GM21526 (cell line): ENCODE results near the gene ADGRG6.
"Not testable (repeated sequence)": the region's sequence is repeated elsewhere in the genome, so short reads cannot be mapped to it uniquely, and the experiment has no call there.

Source experiments
- ATAC-seq: cut with Tn5 transposase; IDR thresholded peaks from one replicate; pipeline ENCODE4 v1.9.1; 2021; ENCODE audit warnings: moderate library complexity; ENCODE audit not compliant: unreplicated experiment, low FRiP score

ADGRG6 gene

DNA sequence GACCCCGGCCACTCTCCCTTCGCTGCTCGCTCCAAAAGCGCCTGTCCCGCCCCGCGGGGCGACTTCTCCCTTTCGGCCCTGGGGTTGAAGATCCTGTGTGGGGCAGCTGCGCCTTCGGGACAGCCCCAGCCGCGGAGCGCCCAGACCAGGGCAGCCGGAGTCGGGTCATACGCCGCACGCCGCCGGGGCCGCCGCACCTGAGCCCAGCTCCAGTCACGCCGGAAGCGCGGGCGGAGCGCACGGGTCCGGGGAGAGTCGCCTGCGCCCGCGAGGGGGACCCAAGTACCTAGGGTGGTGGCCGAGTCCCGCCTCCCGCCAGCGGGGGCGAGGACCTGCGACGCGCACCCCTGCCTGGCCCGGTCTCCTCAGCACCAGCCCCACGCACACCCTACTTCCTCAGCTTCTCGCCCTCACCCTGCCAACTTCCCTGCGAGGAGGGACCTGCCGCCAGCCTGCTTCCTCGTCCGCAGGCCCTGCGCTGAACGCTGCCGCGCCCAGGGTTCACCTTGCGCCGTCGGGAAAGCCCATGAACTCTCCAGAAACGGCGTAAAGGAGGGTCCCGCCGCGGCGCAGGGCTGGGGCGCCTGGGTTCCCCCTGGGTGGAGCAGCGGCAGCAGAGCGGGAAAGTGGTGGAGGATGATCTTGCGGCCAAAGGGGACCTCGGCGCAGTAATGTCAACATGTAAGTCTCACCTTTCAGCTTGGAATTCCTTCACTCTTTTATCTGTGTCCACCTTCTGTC is at the start of gene ADGRG6:
Gene ADGRG6 (plus strand): TSS at position 357 of the 741 bp plus-strand sequence. CDS start 323 bp downstream, at position 680.
- peak; percentile 94 for ATAC-seq

DNA sequence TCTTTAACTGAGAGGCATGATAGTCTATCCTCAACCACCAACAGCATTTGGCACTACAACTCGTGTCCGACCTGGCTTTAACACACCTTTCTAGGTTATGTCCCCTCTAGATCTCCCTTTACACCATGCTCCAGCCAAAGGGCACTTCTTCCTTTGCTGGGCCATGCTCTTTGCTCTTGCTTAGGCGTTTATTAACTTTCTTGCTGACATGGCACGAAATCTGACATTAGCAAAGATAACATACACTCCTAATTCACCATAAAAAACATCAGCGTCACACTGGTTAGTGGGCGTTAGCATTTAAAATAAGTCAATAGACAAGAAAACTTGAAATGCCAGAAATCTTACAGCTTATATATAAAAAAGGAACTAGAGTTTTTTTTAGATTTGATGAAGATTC is 47.3 kb upstream of the ADGRG6 start:
- no peak for ATAC-seq

DNA sequence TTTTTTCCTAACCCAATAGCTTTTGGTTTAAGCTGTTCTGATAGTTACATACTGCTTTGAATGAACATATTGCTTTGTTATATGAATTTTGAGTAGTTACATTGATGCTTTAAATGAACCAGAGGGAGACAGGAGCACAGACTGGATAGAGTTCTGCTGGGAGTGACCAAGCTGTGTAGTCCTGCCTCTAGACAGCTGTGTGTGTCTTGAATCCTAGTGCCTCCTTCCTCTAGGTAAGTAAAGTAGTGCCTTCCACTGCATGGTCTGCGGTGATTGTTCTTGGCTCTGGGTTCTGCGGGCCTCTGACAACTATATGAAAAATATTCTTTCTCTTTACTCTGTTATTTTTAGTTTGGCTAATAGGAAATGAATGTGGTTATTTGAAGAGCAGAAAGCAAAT is 46.0 kb upstream of the ADGRG6 start:
- ATAC-seq: no peak

DNA sequence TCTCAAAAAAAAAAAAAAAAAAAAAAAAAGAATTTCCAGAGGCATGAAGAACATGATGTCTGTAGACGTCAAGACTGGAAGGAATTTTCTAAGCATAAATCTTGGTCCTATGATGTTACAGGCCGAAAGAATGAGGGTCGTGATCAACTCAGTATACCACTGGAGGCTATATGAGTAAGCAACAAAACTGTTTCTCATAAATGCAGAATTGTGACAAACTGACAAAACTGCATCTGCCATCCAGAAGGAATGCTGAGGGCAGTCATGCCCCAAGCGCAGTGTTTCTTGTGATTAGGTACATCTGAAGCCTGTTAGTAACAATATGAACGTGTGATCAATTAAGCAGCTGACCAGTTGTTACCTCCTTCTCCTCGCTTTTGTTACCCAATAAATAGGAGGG is 43.5 kb upstream of the ADGRG6 start:
- ATAC-seq: no peak

DNA sequence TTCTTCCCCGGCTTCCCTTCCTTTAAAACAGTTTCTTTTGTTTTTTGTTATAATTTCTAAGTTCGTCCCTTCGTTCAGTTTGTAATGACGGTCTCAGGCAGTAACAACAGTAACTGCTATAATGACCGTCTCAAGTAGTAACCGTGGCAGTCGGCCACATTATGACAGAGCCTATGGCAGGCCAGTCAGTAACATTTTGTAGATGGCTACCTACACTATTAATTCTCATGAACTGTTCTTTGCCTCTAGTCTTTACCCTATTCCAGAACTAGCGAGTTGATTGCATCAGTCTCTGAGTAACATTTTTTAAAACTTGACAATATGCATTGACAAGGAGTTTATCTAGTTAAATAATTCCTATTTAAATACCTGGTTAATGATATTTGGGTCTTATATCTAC is 43.0 kb upstream of the ADGRG6 start:
- ATAC-seq: no peak

DNA sequence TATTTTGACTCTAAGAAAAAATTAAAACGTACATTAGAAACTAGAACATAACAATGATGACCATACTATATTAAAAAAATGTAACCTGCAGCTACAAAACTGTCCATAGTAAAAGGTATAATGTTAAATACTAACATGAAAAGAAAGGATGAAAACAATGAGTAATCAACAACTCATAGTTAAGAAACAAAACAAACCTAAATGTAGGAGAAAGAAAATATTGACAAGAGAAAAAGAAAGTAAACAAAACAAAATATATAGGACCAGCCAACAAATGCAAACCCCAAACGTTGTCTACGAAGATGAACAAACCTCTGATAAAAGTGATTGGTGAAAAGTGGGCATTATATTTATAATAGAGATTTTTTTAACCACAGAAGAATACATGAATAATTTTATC is 41.1 kb upstream of the ADGRG6 start:
- no peak for ATAC-seq

DNA sequence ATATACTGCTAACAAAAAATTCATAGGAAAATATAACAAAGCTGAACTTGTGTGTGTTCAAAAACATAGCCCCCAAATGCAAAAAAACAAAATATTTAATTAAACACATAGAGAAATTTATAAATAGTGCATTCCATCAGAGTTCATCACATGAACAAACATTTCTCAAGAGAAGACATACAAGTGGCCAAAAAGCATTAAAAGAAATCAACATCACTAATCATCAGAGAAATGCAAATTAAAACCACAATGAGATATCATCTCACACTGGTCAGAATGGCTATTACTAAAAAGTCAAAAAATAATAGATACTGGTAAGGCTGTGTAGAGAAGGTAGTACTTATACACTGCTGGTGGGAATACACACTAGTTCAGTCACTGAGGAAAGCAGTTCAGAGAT is 39.6 kb upstream of the ADGRG6 start:
- ATAC-seq: no peak

DNA sequence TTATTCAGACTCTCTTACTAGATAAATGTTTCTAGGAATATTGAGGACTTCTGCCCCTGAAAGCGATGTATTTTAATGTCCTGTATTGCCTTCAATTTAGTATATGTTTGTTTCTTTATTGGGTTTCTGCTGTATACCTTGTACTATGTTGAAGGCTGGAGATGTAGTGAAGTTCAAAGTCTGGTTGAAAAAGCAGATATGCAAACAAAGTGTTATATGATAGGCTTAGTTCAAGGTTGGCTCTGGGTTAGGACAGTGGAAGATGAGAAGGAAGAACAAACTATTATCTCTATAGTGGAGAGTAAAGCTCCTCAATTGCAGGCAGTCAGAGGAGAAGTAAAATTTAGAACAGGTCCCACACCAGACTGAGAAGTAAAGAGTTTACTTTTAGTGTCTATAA is 36.3 kb upstream of the ADGRG6 start:
- no peak for ATAC-seq

DNA sequence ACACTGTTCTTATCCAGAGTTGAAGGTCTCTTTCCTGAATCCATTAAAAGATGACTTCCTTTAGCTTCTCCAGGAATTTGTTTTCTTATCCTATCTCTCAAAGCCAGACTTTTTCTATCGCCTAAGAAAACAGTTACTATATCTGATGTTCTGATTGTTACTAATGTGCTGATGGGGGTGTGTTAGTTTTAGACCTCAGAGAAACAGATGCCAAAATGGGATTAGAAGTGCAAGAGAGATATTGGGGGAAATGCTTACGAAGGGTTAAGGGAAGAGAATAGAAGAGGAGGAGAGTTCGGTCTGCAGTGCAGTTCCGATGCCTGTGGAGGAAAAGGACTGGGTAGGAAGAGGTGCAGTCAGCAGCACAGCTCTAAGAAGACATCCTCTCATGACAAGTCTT is 35.7 kb upstream of the ADGRG6 start:
- ATAC-seq: no peak

DNA sequence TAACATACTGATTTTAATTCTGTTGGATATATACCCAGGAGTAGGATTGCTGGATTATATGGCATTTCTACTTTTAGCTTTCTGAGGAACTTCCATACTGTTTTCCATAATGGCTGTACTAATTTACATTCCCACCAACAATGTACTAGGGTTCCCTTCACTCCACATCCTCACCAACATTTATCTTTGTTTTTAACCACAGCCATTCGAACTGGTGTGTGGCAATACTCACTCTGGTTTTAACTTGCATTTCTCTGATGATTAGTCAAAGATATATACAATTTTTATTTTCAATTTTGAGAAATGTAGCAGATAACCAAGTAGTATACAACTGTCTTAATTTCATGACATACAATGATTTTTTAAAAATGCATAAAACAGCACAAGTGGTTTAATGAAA is 30.3 kb upstream of the ADGRG6 start:
- no peak for ATAC-seq

DNA sequence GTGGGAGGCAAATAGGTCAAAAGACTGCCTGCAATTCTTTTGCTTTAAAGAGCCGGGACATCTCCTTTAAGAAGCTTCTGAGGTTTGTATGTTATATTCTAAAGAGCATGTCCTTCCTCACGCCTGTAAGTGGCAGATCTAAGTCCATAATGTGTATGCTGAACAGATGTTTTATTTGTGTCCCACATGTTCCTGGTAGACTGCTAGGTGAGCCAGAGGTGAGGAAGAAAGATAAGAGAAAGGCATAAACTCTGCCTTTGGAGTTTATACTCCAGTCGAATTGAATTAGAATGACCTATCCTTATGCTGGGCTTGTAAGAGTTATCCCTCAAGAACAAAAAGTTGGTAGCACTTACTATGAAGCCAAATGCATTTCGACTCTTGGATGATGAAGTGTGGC is 27.2 kb upstream of the ADGRG6 start:
- ATAC-seq: no peak

DNA sequence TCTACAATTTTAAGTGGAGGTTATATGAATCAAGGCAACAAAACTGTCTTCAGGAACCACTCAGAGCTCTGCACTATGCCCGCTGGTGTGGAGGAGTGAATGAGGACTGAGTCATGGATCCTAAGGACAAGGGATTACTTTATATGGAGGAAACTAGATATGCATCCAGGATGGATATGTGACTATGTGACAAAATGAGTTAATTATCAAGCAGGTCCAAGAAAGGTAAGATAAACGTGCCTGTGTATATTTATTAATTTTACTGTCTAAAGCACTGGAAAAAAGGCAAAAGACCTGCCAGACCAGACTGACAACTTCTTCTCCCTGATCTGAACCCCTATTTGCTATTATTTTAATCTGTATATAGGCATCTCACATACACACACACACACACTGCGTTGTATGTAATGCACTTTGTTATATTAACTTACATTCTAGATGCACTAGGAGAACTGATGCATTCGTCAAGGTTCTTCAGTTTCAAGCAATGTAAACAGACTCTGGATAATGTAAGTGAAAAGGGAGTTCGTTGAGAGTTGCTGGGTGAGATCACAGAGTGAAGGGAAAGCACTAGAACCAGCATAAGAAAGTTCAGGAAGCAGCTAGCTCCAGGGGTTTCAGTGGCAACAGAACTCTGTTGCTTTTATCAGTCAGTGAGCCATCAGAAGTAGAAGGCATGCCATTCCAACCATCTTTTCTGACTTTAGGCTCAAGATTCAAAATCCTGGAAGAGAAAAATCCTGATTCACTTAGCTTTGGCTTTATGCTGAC is 26.4 kb upstream of the ADGRG6 start:
- ATAC-seq: no peak

DNA sequence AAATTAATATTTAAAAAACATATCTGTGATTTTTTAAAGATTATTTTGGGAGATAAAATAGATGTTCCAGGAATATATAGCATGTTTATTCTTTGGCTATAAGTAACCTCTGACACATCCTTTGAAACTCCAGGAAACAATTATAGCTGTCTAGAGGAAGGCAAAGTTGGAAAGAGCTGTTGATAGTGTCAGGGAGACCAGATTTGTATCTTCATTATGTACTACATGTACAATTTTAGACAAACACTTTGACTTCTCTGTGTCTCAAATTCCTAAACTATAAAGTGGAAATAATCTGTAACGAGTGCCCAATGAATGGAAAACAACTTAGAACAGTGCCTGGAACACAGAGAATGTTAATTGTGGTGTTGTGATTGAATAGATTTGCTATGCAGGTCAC is 25.6 kb upstream of the ADGRG6 start:
- no peak for ATAC-seq

DNA sequence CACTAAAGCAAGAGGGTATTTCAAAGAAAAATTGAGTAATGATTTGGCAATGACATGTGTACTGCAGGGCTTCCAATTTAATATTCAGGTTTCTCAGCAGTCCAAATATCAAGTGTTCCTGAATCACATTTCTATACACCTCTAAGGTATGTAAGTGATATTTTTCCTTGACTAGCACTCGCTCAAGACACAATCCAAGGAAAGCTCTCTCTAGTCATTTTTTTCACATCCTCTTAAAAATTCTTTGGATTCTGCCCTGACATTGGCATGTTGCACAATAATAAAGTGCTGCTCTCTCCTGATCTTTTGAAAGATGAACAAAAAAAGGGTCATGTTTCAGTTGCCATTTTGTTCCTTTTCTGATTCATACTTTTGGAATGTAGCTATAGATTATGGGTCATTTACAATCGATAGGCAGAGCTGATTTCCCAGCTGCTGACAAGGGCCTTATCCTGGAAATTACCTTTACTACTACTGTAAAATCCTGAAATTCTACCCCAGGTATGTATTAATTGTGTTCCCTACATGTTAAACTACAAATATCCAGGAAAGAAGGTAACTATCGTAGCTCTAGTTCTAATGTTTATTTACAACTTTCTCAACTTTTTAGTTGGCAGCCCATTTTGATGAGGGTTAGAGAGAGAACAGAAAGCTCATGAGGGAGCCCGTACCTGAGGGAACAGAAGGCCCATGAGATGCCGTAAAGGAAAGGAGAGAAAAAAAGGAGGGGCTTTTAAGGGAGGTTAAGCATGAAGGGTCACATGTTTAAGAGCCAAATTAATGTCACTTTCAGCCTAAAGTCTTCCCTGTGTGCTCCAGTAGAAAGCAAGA is 22.2 kb upstream of the ADGRG6 start:
- no peak for ATAC-seq

DNA sequence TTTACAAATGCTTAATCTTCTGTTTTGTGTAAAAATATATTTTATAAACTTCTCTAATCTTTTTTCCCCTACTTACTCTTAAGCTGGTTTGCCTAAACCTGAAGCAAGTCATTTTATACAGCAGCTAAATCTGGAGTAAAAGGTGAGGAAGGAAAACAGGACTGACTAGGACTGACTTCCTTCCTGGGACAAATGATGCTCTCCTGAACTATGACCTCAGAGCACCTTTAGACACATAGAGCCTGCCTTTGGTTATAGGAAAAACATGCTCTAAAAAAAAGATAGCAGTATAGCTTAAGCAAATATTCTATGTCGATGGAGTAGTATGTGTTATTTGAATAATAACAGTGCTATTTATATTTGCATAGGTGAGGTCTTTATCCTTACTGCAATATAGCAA is 21.5 kb upstream of the ADGRG6 start:
- no peak for ATAC-seq

DNA sequence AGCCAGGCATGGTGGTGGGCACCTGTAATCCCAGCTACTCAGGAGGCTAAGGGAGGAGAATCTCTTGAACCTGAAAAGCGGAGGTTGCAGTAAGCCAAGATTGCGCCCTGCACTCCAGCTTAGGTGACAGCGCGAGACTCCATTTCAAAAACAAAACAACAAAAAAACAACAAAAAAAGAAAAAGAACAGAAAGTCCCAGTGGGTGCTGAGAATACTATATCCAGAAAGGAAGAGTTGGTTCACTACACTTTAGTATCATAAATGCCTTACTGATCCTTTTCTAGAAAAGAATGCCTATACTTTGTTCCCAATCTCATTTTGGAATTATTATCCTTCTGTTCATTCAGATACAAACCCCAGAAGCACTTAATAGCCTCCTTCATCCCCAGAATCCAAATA is 20.9 kb upstream of the ADGRG6 start:
- ATAC-seq: no peak

DNA sequence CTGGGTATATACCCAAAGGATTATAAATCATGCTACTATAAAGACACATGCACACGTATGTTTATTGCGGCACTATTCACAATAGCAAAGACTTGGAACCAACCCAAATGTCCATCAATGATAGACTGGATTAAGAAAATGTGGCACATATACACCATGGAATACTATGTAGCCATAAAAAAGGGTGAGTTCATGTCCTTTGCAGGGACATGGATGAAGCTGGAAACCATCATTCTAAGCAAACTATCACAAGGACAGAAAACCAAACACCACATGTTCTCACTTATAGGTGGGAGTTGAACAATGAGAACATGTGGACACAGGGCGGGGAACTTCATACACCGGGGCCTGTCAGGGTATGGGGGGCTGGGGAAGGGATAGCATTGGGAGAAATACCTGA is 18.7 kb upstream of the ADGRG6 start:
- not testable (repeated sequence) for ATAC-seq

DNA sequence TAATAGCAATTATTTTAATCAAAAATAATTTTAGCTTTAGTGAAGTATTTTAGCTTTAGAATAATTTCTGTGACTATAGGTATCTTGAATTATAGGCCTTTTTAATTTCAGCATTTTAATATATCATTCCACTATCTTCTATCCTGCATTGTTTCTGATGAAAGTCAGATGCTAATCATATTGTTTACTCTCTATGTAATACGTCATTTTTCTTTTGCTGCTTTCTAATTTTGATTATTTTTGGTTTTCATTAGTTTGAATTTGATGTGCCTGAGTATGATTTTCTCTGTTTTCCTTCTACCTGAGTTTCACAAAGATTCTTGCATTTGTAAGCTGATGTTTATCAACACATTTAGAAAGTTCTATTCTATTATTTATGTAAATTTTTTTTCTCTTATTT is 17.4 kb upstream of the ADGRG6 start:
- no peak for ATAC-seq

DNA sequence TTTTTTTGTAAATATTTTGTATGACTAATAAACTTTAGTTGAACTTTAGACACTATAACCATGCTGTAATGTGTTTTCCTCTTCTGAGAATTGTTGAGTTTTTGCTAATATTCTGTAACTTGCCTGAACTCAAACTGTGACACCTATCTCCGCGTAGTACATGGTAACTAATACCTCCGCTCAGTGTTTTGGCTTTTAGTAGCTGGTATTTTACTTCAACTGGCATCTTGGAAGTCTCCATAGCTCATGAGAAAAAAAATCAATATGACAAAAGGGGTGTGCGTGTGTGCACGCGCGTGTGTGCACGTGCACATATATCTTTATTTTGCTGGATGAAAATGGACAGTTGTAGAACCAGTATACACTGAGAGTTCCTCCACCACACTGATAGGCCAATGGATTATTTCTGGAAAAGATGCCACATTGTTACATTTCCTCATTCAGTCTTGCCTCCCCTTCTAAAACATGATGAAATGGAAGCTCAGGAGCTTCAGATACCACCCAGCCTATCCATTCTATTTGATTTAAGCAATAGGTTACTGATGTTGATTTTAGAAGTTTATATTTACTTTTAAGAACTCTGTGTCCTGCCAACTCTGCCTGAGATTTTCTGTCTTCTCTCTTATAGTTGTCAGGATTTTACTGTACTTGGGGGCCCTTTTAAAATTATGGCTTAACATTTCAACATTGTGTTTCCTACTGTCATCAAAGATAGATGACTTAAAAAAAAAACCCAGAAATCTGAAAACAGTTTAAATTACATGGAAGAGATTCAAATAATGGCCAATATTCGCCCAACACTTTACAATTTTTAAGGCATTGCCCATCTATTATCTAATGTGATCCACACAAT is 16.3 kb upstream of the ADGRG6 start:
- ATAC-seq: no peak

DNA sequence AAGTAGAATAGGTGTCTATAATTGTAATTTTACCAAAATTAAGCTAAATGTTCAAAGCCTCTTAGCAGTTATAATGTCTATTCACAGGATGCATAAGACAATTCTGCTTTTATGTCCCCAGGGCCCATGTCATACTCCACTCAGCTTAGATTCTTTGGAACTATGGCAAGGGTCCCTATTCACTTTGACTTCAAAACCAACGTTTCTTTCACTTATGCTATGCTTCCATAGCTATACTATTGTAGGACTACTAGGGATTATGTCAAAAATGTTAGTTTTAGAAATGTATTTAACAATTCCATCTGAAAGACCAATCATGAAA is 15.8 kb upstream of the ADGRG6 start:
- no peak for ATAC-seq

DNA sequence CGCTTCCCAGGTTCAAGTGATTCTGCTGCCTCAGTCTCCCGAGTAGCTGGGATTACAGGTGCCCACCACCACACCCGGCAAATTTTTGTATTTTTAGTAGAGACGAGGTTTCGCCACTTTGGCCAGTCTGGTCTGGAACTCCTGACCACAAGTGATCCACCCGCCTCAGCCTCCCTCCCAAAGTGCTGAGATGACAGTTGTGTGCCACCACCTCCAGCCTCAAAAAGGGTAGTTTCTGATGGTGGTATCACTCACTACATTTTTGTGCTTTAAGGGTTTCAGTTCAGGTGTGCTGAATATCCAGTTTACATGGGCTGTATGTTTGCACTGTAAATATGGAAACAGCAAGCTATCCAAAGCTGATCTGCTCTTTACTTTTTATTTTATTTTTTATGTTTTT is 12.1 kb upstream of the ADGRG6 start:
- ATAC-seq: no peak
